ENCODE results near the gene INF2.
A peak's percentile ranks its signal among the peaks of the same experiment; 100 is the strongest.
"Not testable (repeated sequence)": the region's sequence is repeated elsewhere in the genome, so short reads cannot be mapped to it uniquely, and the experiment has no call there.

INF2 gene

GRCh38 chr14:104739546-104740516 is 50.4 kb downstream of the INF2 start:
- DNase-seq: no peak

GRCh38 chr14:104741108-104741802 is 51.8 kb downstream of the INF2 start:
- DNase-seq: no peak

- no peak for DNase-seq
Observed at GRCh38 chr14:104741803-104742251, 52.4 kb downstream of the INF2 start.

- no peak for DNase-seq
Observed at GRCh38 chr14:104742586-104743455, 53.4 kb downstream of the INF2 start.

- no peak for DNase-seq
Observed at GRCh38 chr14:104743461-104744380, 54.3 kb downstream of the INF2 start.

- DNase-seq: no peak
Observed at GRCh38 chr14:104744484-104744883, 55.1 kb downstream of the INF2 start.

- DNase-seq: no peak
Observed at GRCh38 chr14:104745431-104745830, 56.0 kb downstream of the INF2 start.

- DNase-seq: no peak
Observed at GRCh38 chr14:104746071-104746545, 56.7 kb downstream of the INF2 start.

- DNase-seq: no peak
Observed at GRCh38 chr14:104746934-104747481, 57.6 kb downstream of the INF2 start.

- no peak for DNase-seq
Observed at GRCh38 chr14:104747876-104748275, 58.5 kb downstream of the INF2 start.

GRCh38 chr14:104749111-104749649 is 59.8 kb downstream of the INF2 start:
- DNase-seq: no peak

GRCh38 chr14:104750056-104750752 is 60.8 kb downstream of the INF2 start:
- DNase-seq: no peak

GRCh38 chr14:104750753-104751057 is 61.3 kb downstream of the INF2 start:
- not testable (repeated sequence) for DNase-seq

GRCh38 chr14:104751539-104752422 is 62.4 kb downstream of the INF2 start:
- DNase-seq: no peak

- DNase-seq: no peak
Observed at GRCh38 chr14:104752423-104752734, 63.0 kb downstream of the INF2 start.

GRCh38 chr14:104752735-104753527 is 63.5 kb downstream of the INF2 start, which contains the start of gene SIVA1:
SIVA1 (plus strand) TSS chr14:104753147; CDS start chr14:104753202, 55 bp downstream.
- DNase-seq: peak; percentile 89

- DNase-seq: no peak
Observed at GRCh38 chr14:104753528-104754212, 64.3 kb downstream of the INF2 start.

Data from NCI-H2029 treated with DMSO at 0.1 percent for 48 hours (cell line).